H1 (cell line): ENCODE measurements around the gene AP3S1.

Experiments
- CTBP2 ChIP-seq: IDR thresholded peaks from 2 replicates; pipeline ENCODE4 v1.7.0; 2011; ENCODE audit warnings: borderline replicate concordance, mild to moderate bottlenecking, moderate library complexity, mixed read lengths, low read length; ENCODE audit not compliant: insufficient read depth, insufficient read length
- CTCF ChIP-seq, 3 experiments: IDR thresholded peaks; 1 replicate in 2 of 3; 2 replicates in 1 of 3; pipeline versions ENCODE4 v1.5.1 to v1.6.1; 2011; ENCODE audit warnings: low read length in 3 of 3, mild to moderate bottlenecking in 3 of 3, inconsistent platforms in 2 of 3, low read depth in 1 of 3, moderate library complexity in 1 of 3; ENCODE audit not compliant: insufficient read depth in 1 of 3; ENCODE audit errors: control extremely low read depth in 1 of 3
- EP300 ChIP-seq, 2 experiments: IDR thresholded peaks; 1 replicate in 1 of 2; 2 replicates in 1 of 2; pipeline ENCODE4 v1.6.1; 2011 to 2012; ENCODE audit warnings: low read depth in 2 of 2, low read length in 2 of 2, mild to moderate bottlenecking in 2 of 2, borderline replicate concordance in 1 of 2, inconsistent platforms in 1 of 2, moderate library complexity in 1 of 2
- EZH2 ChIP-seq: fragments of 200-600 bp; sonication (generic); IDR thresholded peaks from 2 replicates; pipeline ENCODE4 v1.7.1; 2012; ENCODE audit warnings: low read depth, mild to moderate bottlenecking, moderate library complexity, low read length, inconsistent platforms; ENCODE audit not compliant: severe bottlenecking
- HDAC2 ChIP-seq, 2 experiments: fragments of 300-600 bp in 1 of 2; sonication (generic) in 1 of 2; IDR thresholded peaks; 2 replicates each; pipeline ENCODE4 v1.6.1; 2011 to 2012; ENCODE audit warnings: low read depth in 2 of 2, low read length in 2 of 2, mild to moderate bottlenecking in 2 of 2, moderate library complexity in 2 of 2, borderline replicate concordance in 1 of 2, inconsistent platforms in 1 of 2
- MAX ChIP-seq: IDR thresholded peaks from 2 replicates; pipeline ENCODE4 v1.6.1; 2012; ENCODE audit warnings: inconsistent platforms
- POLR2A ChIP-seq, 2 experiments: IDR thresholded peaks; 1 replicate in 1 of 2; 2 replicates in 1 of 2; pipeline ENCODE4 v1.6.1; 2011; ENCODE audit warnings: low read depth in 2 of 2, low read length in 2 of 2, mild to moderate bottlenecking in 2 of 2; ENCODE audit errors: control extremely low read depth in 1 of 2
- POLR2AphosphoS5 ChIP-seq: IDR thresholded peaks from 2 replicates; pipeline ENCODE4 v1.6.1; 2011; ENCODE audit warnings: low read depth, low read length
- RAD21 ChIP-seq, 2 experiments: IDR thresholded peaks in 1 of 2; conservative IDR thresholded peaks in 1 of 2; 2 replicates each; pipeline ENCODE4 v1.6.1; 2011; ENCODE audit warnings: low read depth in 2 of 2, low read length in 2 of 2, improper control_type of control experiment in 1 of 2, inconsistent platforms in 1 of 2, mild to moderate bottlenecking in 1 of 2, moderate library complexity in 1 of 2
- RBBP5 ChIP-seq: IDR thresholded peaks from 2 replicates; pipeline ENCODE4 v1.7.1; 2012; ENCODE audit warnings: low read depth, mild to moderate bottlenecking, inconsistent platforms, low read length, moderate library complexity, borderline replicate concordance
- SP1 ChIP-seq: IDR thresholded peaks from 2 replicates; pipeline ENCODE4 v1.6.1; 2011; ENCODE audit warnings: low read depth, low read length
- USF2 ChIP-seq: IDR thresholded peaks from 2 replicates; pipeline ENCODE4 v1.6.1; 2011; ENCODE audit warnings: low read length, improper control_type of control experiment

- TF ChIP-seq RAD21 (IDR thresholded peaks at IDR 0.05 in 1 of 2, conservative IDR thresholded peaks at IDR 0.05 in 1 of 2; ENCODE audit: low read depth in 2 of 2, low read length in 2 of 2) = no peak
- no peak for TF ChIP-seq CTCF (IDR thresholded peaks at IDR 0.05; ENCODE audit: control extremely low read depth in 1 of 3, insufficient read depth in 1 of 3, low read depth in 1 of 3, low read length in 3 of 3)
- no peak for TF ChIP-seq EP300 (IDR thresholded peaks at IDR 0.05; ENCODE audit: borderline replicate concordance in 1 of 2, low read depth in 2 of 2, low read length in 2 of 2)
- no peak for TF ChIP-seq EZH2
- no peak for TF ChIP-seq POLR2AphosphoS5
- no peak for TF ChIP-seq SP1
- no peak for TF ChIP-seq HDAC2 (IDR thresholded peaks at IDR 0.05; ENCODE audit: borderline replicate concordance in 1 of 2, low read depth in 2 of 2, low read length in 2 of 2)
- TF ChIP-seq CTBP2 = no peak
- no peak for TF ChIP-seq POLR2A (IDR thresholded peaks at IDR 0.05; ENCODE audit: control extremely low read depth in 1 of 2, low read depth in 2 of 2, low read length in 2 of 2)
- no peak for TF ChIP-seq RBBP5
- no peak for TF ChIP-seq MAX
- TF ChIP-seq USF2 = no peak
These were observed 15.8 kb upstream of the AP3S1 start for GRCh38 chr5:115825948-115826347.
